Mucosa of rectum (tissue), 2 donors: ENCODE data around the gene NYAP1.
"Not testable (repeated sequence)": the region's sequence is repeated elsewhere in the genome, so short reads cannot be mapped to it uniquely, and the experiment has no call there.

ENCODE experiments used
- H3K27ac ChIP-seq, 2 donors: one replicate each; pipeline ENCODE4 v1.7.0; 2013; ENCODE audit warnings: inconsistent platforms in 2 of 2, low read depth in 2 of 2, low read length in 2 of 2
- H3K27me3 ChIP-seq, 2 donors: one replicate each; pipeline ENCODE4 v1.7.0; 2013; ENCODE audit warnings: low read length in 2 of 2; ENCODE audit not compliant: control insufficient read depth in 2 of 2, insufficient read depth in 2 of 2
- H3K36me3 ChIP-seq, 2 donors: one replicate each; pipeline ENCODE4 v1.7.0; 2013; ENCODE audit warnings: low read length in 2 of 2; ENCODE audit not compliant: control insufficient read depth in 2 of 2, insufficient read depth in 2 of 2
- H3K4me1 ChIP-seq, 2 donors: one replicate each; pipeline ENCODE4 v1.7.0; 2013; ENCODE audit warnings: low read length in 2 of 2, mild to moderate bottlenecking in 1 of 2; ENCODE audit not compliant: control insufficient read depth in 2 of 2, insufficient read depth in 2 of 2
- H3K4me3 ChIP-seq, 2 donors: one replicate each; pipeline ENCODE4 v1.7.0; 2013; ENCODE audit warnings: low read length in 2 of 2
- H3K9ac ChIP-seq, 2 donors: one replicate each; pipeline ENCODE4 v1.7.0; 2013; ENCODE audit warnings: low read length in 2 of 2, low read depth in 1 of 2, mild to moderate bottlenecking in 1 of 2
- H3K9me3 ChIP-seq, 2 donors: one replicate each; pipeline ENCODE4 v1.7.0; 2013; ENCODE audit warnings: low read length in 2 of 2; ENCODE audit not compliant: control insufficient read depth in 2 of 2
- donor health status: healthy.
- donor health status: Normal muscosa, but diverticular disease.

Gene NYAP1

GRCh38 chr7:100483722-100484672, at the start of gene NYAP1:
TSS of gene NYAP1 (plus strand) at chr7:100483927. CDS start at chr7:100485312, 1,385 bp downstream.
- Histone ChIP-seq H3K9ac (peak within 1 kb of the TSS; percentile 56 to 66), H3K27ac (peak within 1 kb of the TSS in 1 of 2 donors; percentile 32), H3K4me1 (peaks cover 8 to 11% of the 10 kb centered on the region in 2 donors), H3K9me3 (no peaks in the 10 kb centered on the region), H3K36me3 (no peaks in the 10 kb centered on the region), H3K27me3 (no peaks in the 10 kb centered on the region), H3K4me3 (peak within 1 kb of the TSS; percentile 58 to 67)

GRCh38 chr7:100434297-100435144, 49.2 kb upstream of the NYAP1 start:
- H3K4me1 ChIP-seq, result peaks cover 17 to 34% of the 10 kb centered on the region in 2 donors
- H3K36me3 ChIP-seq, result peaks cover 26 to 35% of the 10 kb centered on the region in 2 donors
- no peaks in the 10 kb centered on the region for H3K9me3 ChIP-seq
- H3K27me3 ChIP-seq, result no peaks in the 10 kb centered on the region
- H3K9ac ChIP-seq, result peak overlapping the region; percentile 87 to 90
- peak overlapping the region; percentile 52 to 97 for H3K27ac ChIP-seq
- peak overlapping the region; percentile 83 to 95 for H3K4me3 ChIP-seq

- H3K9ac ChIP-seq, result peak overlapping the region; percentile 87 to 90
- H3K36me3 ChIP-seq, result peaks cover 26 to 35% of the 10 kb centered on the region in 2 donors
- peak overlapping the region; percentile 83 to 95 for H3K4me3 ChIP-seq
- no peaks in the 10 kb centered on the region for H3K27me3 ChIP-seq
- H3K27ac ChIP-seq, result peak overlapping the region; percentile 97 to 98
- no peaks in the 10 kb centered on the region for H3K9me3 ChIP-seq
- peaks cover 15 to 30% of the 10 kb centered on the region in 2 donors for H3K4me1 ChIP-seq
These were observed 48.1 kb upstream of the NYAP1 start for GRCh38 chr7:100435401-100436304.

GRCh38 chr7:100437150-100438100, 46.3 kb upstream of the NYAP1 start:
- H3K27ac ChIP-seq, result peak overlapping the region; percentile 97 to 98
- H3K4me3 ChIP-seq, result peak overlapping the region in 1 of 2 donors; percentile 13
- no peak overlapping the region for H3K9ac ChIP-seq

GRCh38 chr7:100438172-100438571, 45.6 kb upstream of the NYAP1 start:
- no peak overlapping the region for H3K9ac ChIP-seq
- peaks cover 11 to 12% of the 10 kb centered on the region in 2 donors for H3K4me1 ChIP-seq
- H3K27ac ChIP-seq, result no peak overlapping the region
- no peaks in the 10 kb centered on the region for H3K9me3 ChIP-seq
- H3K27me3 ChIP-seq, result no peaks in the 10 kb centered on the region
- no peak overlapping the region for H3K4me3 ChIP-seq
- H3K36me3 ChIP-seq, result peaks cover 14% of the 10 kb centered on the region in 2 donors

More at GRCh38 chr7:100437150-100438100, 46.3 kb upstream of the NYAP1 start:
- Histone ChIP-seq H3K4me1 (peaks cover 11 to 13% of the 10 kb centered on the region in 2 donors), H3K27me3 (no peaks in the 10 kb centered on the region), H3K9me3 (no peaks in the 10 kb centered on the region), H3K36me3 (peaks cover 20 to 22% of the 10 kb centered on the region in 2 donors)

GRCh38 chr7:100438731-100439130, 45.0 kb upstream of the NYAP1 start:
- H3K27ac ChIP-seq, H3K4me3 ChIP-seq, H3K9me3 ChIP-seq, H3K9ac ChIP-seq, H3K36me3 ChIP-seq, H3K27me3 ChIP-seq: not testable (repeated sequence)
- H3K4me1 ChIP-seq, result peaks cover 11 to 12% of the 10 kb centered on the region in 2 donors

GRCh38 chr7:100439244-100439643, 44.5 kb upstream of the NYAP1 start:
- peaks cover 12% of the 10 kb centered on the region in 2 donors for H3K4me1 ChIP-seq
- H3K9ac ChIP-seq, H3K9me3 ChIP-seq, H3K27me3 ChIP-seq, H3K27ac ChIP-seq, H3K36me3 ChIP-seq, H3K4me3 ChIP-seq: not testable (repeated sequence)

GRCh38 chr7:100441641-100442535, 41.8 kb upstream of the NYAP1 start:
- Histone ChIP-seq H3K27me3 (no peaks in the 10 kb centered on the region), H3K4me1 (peaks cover 5 to 6% of the 10 kb centered on the region in 2 donors), H3K9me3 (no peaks in the 10 kb centered on the region), H3K27ac (no peak overlapping the region), H3K9ac (no peak overlapping the region), H3K4me3 (no peak overlapping the region), H3K36me3 (no peaks in the 10 kb centered on the region)
